Activated T-helper 1 cell treated with anti-CD3 and anti-CD28 coated beads, Interleukin-12 subunit alpha, Interleukin-12 subunit beta, Interleukin-2, Interleukin-4 antibody, amounts not matched to agents 30 ng/mL and 10 ng/mL and 1 ng/mL, durations not matched to agents 14 hours and 24 hours and 36 hours (primary cell): ENCODE measurements around the gene EREG. TPM values are rescaled to one million over a fixed set of nuclear protein-coding genes. Genes with fewer than 3 reads are reported as not detected.

Source experiments
- DNase-seq: peaks from one replicate; pipeline ENCODE4 v3.0.0; 2021; ENCODE audit warnings: low spot score
- H3K27ac Mint-ChIP-seq: one replicate; pipeline ENCODE4 v1.8.0; 2021; ENCODE audit warnings: mild to moderate bottlenecking, mixed read lengths
- H3K27me3 Mint-ChIP-seq: one replicate; pipeline ENCODE4 v1.8.0; 2022; ENCODE audit warnings: mild to moderate bottlenecking, moderate library complexity, mixed read lengths; ENCODE audit not compliant: insufficient read depth
- H3K36me3 Mint-ChIP-seq: one replicate; pipeline ENCODE4 v1.8.0; 2021; ENCODE audit warnings: low read depth, mixed read lengths
- H3K4me1 Mint-ChIP-seq: one replicate; pipeline ENCODE4 v1.8.0; 2021; ENCODE audit warnings: low read depth, mixed read lengths
- H3K4me3 Mint-ChIP-seq: one replicate; pipeline ENCODE4 v1.8.0; 2021; ENCODE audit warnings: mild to moderate bottlenecking, moderate library complexity, mixed read lengths
- H3K9me3 Mint-ChIP-seq: one replicate; pipeline ENCODE4 v1.8.0; 2021; ENCODE audit warnings: mixed read lengths
- intact Hi-C: fragments of 100-400 bp; cut with micrococcal nuclease; formaldehyde crosslinking; loops from one replicate; pipeline ENCODE4 v1.15.1; 2024
- total RNA-seq: library from RNA; stranded (reverse); gene quantifications from 2 replicates; pipeline ENCODE4 v1.2.3, GENCODE V29; 2022

The EREG gene
- total RNA-seq, 1 donor from 2014 or later = not detected

- H3K4me1 Mint-ChIP-seq = no peaks in the 10 kb centered on the region
- H3K9me3 Mint-ChIP-seq = no peaks in the 10 kb centered on the region
- no peaks in the 10 kb centered on the region for H3K36me3 Mint-ChIP-seq
- H3K27me3 Mint-ChIP-seq = peaks cover 4% of the 10 kb centered on the region
- DNase-seq = no peak
- H3K4me3 Mint-ChIP-seq = no peak overlapping the region
- no peak overlapping the region for H3K27ac Mint-ChIP-seq
- intact Hi-C loops = no loop called here
These were observed 61.2 kb downstream of the EREG start for GRCh38 chr4:74426101-74426500.

- no peaks in the 10 kb centered on the region for H3K36me3 Mint-ChIP-seq
- H3K4me3 Mint-ChIP-seq = no peak overlapping the region
- no peaks in the 10 kb centered on the region for H3K9me3 Mint-ChIP-seq
- no peaks in the 10 kb centered on the region for H3K4me1 Mint-ChIP-seq
- no peak for DNase-seq
- no peak overlapping the region for H3K27ac Mint-ChIP-seq
- intact Hi-C loops = no loop called here
- H3K27me3 Mint-ChIP-seq = peaks cover 4% of the 10 kb centered on the region
These were observed 63.3 kb downstream of the EREG start for GRCh38 chr4:74428276-74428675.

GRCh38 chr4:74431113-74431826 lies 66.3 kb downstream of the EREG start:
- intact Hi-C loops = no loop called here

GRCh38 chr4:74433043-74433442 lies 68.1 kb downstream of the EREG start:
- H3K4me1 Mint-ChIP-seq = no peaks in the 10 kb centered on the region
- no peaks in the 10 kb centered on the region for H3K36me3 Mint-ChIP-seq
- H3K27ac Mint-ChIP-seq = no peak overlapping the region
- intact Hi-C loops = no loop called here
- no peak overlapping the region for H3K4me3 Mint-ChIP-seq
- no peak for DNase-seq
- H3K9me3 Mint-ChIP-seq = no peaks in the 10 kb centered on the region
- peaks cover 4% of the 10 kb centered on the region for H3K27me3 Mint-ChIP-seq

More at GRCh38 chr4:74431113-74431826, 66.3 kb downstream of the EREG start:
- no peak for DNase-seq
- Mint-ChIP-seq H3K4me1 (no peaks in the 10 kb centered on the region), H3K27me3 (peaks cover 4% of the 10 kb centered on the region), H3K27ac (no peak overlapping the region), H3K9me3 (no peaks in the 10 kb centered on the region), H3K4me3 (no peak overlapping the region), H3K36me3 (no peaks in the 10 kb centered on the region)

GRCh38 chr4:74433541-74434172 lies 68.7 kb downstream of the EREG start:
- Mint-ChIP-seq H3K36me3 (no peaks in the 10 kb centered on the region), H3K27me3 (peaks cover under 1% of the 10 kb centered on the region), H3K9me3 (no peaks in the 10 kb centered on the region), H3K4me1 (no peaks in the 10 kb centered on the region), H3K4me3 (no peak overlapping the region), H3K27ac (no peak overlapping the region)
- no peak for DNase-seq
- intact Hi-C loops = no loop called here

GRCh38 chr4:74435296-74435695 lies 70.4 kb downstream of the EREG start:
- Mint-ChIP-seq H3K4me1 (no peaks in the 10 kb centered on the region), H3K36me3 (no peaks in the 10 kb centered on the region), H3K9me3 (no peaks in the 10 kb centered on the region), H3K4me3 (no peak overlapping the region), H3K27me3 (no peaks in the 10 kb centered on the region), H3K27ac (no peak overlapping the region)
- intact Hi-C loops = no loop called here
- no peak for DNase-seq

GRCh38 chr4:74437866-74438265 lies 72.9 kb downstream of the EREG start:
- Mint-ChIP-seq H3K4me3 (no peak overlapping the region), H3K27ac (no peak overlapping the region), H3K9me3 (no peaks in the 10 kb centered on the region), H3K27me3 (no peaks in the 10 kb centered on the region), H3K36me3 (no peaks in the 10 kb centered on the region), H3K4me1 (no peaks in the 10 kb centered on the region)
- intact Hi-C loops = no loop called here
- DNase-seq = no peak

Other genes with a start within 250 kb of the EREG start
- 8.9 and 9.9 TPM in 2 replicates for gene MTHFD2L, start 207.0 kb upstream of the EREG start, total RNA-seq
- gene EPGN, start 56.7 kb upstream of the EREG start, total RNA-seq = not detected in 2 replicates
- 1.5 and 2.4 TPM in 2 replicates for gene AREG, start 80.0 kb downstream of the EREG start, total RNA-seq